NT2/D1 (cell line): ENCODE results near the gene GRAMD1B.

Source experiments
- SUZ12 ChIP-seq: IDR thresholded peaks from 2 replicates; pipeline ENCODE4 v1.6.1; 2011; ENCODE audit not compliant: insufficient read length, insufficient read depth; ENCODE audit errors: extremely low read depth
- YY1 ChIP-seq: IDR thresholded peaks from 2 replicates; pipeline ENCODE4 v1.6.1; 2011; ENCODE audit not compliant: insufficient read length, insufficient read depth
- ZNF274 ChIP-seq: IDR thresholded peaks from 2 replicates; pipeline ENCODE4 v1.6.1; 2011; ENCODE audit warnings: mild to moderate bottlenecking, low read depth, low read length

- TF ChIP-seq SUZ12 (no peak), YY1 (no peak), ZNF274 (no peak)
These were observed 4.2 kb downstream of the GRAMD1B start for GRCh38 chr11:123434262-123434661.
